ENCODE data around the gene ZBTB7C.

The ZBTB7C gene

GRCh38 chr18:48007381-48007780 is 401.8 kb downstream of the ZBTB7C start:
- no peak for DNase-seq

- no peak for DNase-seq
Measured at GRCh38 chr18:48006415-48007175, 402.6 kb downstream of the ZBTB7C start.

DNA sequence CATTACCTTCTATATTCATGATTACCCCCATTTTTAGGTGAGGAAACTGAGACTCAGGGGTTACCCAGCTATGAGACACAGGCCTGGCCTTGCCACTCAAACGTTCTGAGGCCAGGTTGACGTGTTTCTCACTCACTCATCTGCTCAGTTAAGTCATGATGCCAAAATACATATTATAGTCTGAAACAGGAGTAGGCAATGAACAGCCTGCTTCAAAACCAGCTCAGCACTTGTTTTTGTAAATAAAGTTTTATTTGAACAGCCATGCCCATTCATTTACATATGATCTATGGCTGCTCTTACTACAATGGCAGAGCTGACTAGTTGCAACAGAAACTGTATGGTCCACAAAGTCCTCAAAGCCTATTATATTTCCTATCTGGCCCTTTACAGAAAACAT is 404.6 kb downstream of the ZBTB7C start:
- peak in 1 of 2 experiments; percentile 47 for DNase-seq

DNA sequence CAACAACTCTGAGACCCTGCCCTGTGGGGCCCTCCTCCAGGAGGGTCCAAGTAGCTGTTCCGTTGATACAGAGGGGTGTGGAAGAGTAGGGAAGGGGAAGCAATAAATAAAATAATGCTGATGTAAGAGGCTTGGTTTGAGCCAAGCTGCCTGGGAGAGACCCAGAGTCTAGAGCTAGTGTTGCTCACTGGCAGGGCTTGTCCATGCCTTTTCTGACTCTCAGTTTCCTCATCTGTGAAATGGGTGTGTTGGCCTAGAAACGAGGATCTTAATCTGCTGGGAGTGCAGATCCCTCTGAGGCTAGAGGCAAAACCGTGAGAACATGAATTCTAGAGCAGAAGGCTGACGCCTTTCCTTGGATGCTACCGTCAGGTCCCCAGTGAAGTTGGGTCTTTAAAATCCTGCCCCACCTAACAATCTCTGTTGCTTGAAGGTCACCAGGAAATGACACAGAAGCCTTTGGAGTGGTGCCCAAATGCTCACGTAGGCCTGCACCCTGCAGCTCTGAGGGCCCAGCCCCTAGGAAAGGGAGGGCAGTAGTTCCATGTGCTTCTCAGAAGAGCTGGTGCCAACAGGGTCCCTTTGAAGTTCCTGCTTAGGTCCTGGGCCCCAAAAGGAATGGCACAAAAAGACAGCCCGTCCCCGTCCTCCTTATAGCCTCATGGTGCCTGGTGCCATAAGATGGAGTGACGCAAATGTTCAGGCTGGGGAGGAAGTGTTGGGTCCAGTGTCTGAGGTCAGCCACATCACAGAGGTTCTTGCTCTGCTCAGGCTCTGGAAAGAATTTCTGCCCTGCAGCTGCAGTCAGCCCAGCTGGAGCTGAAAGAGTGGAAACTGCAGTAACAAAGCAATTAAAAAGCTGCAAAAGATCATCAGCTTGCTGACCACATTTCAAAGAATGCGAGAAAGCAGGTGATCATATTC is 405.5 kb downstream of the ZBTB7C start:
- DNase-seq = peak; percentile 22 to 71

GRCh38 chr18:48002933-48003365 is 406.2 kb downstream of the ZBTB7C start:
- DNase-seq = peak; percentile 51 to 85

GRCh38 chr18:48000701-48001100 is 408.5 kb downstream of the ZBTB7C start:
- DNase-seq = no peak

DNA sequence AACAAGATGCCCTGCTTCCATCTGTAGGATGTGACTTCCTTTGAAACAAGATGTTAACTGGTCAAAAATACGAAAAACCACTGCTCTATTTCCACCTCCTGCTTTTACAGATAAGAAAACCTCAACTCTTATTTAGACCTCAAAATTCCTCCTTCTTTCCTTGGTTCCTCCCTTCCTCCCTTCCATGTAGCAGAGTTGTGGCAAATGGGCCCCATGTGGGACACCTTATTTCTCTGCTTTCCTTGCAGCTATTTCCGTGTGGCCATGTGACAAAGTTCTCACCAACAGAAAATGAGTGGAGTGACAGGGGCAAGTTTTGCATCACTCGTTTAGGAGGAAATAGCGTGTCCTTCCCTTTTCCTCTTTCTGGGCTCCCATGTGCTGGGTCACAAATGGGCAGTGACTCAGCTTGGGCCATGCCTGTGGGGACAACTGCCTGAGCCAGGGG is 409.4 kb downstream of the ZBTB7C start:
- DNase-seq = no peak

- DNase-seq = no peak
Measured at GRCh38 chr18:47997338-47997780, 411.8 kb downstream of the ZBTB7C start.

- DNase-seq = no peak
Measured at GRCh38 chr18:47996091-47996541, 413.1 kb downstream of the ZBTB7C start.

- DNase-seq = no peak
Measured at GRCh38 chr18:47995654-47996053, 413.5 kb downstream of the ZBTB7C start.

DNA sequence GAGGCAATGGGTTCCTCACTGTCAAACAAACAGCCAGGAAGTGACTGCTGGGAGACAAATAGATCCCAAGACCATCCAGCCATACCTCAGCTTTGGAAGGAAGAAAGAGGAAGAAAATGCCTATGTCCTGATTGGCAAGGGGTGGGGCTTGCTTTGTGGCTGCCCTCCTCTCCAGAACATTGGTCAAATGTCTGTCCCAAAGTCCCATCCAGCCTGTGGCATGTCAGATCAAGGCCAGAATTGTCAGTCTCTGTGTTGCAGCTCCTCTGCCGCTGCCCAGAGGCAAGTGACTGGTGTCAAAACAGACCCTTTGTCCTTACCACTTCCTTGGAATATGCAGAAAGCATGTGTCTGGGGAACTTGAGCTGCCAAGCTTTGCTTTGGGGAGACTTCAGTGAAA is 415.8 kb downstream of the ZBTB7C start:
- DNase-seq = no peak

DNA sequence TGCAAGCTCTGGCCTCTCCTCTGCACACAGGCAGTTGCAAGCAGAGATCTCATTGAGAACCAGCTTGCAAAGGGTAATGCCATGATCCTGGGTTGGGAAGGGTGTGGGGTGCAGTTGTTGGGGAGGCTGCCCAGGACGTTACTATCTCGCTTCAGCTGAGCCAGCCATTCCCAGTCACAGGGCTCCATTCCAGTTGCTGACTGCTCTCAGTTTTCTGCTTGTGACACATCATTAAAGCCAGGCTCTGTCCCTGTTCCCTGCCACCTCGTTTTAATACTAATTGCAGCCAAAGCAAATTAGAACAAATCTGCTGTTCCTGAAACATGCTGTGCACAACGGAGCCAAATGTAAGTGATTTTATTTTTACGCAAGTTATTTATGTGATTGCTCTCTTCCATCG is 416.2 kb downstream of the ZBTB7C start:
- DNase-seq = no peak

- no peak for DNase-seq
Measured at GRCh38 chr18:47992266-47992665, 416.9 kb downstream of the ZBTB7C start.

DNA sequence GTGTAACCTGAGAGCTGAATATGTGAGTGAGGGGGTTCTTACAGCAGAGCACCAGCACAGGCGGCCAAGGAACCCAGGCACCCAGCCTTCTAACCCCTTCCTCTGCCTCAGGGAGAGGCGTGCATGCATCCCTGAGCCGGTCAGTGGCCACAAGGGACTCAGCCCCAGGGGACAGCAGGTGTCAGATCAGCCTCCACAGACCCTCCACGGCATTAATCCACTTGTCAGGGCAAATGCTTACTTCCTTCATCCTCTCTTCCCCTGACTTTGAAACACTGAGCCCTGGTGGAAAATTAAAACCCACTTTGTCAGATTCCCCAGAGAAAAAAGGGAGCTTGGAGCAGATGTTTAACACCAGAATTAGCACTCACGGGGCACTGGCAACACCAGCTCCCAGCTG is 418.2 kb downstream of the ZBTB7C start:
- no peak for DNase-seq

- DNase-seq = no peak
Measured at GRCh38 chr18:47987388-47987699, 421.8 kb downstream of the ZBTB7C start.

DNA sequence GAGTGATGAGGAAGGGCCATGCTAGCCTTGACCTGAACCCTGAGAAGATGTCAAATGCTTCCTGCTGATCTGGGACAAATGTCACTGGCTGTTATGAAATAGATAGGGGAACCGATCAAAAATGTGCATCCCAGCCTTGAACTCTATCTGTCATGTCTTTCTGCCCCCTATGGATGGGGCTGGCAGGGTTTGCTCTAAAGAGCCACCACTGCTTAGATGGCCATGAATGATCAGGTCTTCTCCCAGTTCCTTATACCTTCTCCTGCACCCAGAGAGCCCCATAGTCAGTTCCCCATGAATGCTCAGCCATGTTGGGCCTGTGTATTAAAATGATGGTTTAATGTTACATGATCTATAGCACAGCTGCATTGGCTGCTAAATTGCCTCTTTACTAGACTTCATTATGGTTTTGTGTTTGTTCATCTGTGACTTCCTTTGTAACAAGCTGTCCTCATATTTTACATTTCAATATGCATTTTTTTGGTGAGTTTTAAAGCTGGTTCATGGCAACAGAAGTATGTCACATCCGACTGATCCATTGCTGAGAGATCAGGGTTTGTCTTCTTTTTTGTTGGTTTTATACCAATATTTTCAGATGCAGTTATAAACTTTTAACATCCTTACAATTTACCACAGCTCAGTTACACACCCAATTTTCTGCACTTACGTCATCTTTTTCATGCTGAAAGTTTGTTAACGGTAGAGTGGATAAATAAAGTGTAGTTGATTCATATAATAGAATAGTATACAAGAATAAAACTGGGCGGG is 422.4 kb downstream of the ZBTB7C start:
- peak in 1 of 2 experiments; percentile 1 for DNase-seq

- no peak for DNase-seq
Measured at GRCh38 chr18:47985866-47986265, 423.3 kb downstream of the ZBTB7C start.

DNA sequence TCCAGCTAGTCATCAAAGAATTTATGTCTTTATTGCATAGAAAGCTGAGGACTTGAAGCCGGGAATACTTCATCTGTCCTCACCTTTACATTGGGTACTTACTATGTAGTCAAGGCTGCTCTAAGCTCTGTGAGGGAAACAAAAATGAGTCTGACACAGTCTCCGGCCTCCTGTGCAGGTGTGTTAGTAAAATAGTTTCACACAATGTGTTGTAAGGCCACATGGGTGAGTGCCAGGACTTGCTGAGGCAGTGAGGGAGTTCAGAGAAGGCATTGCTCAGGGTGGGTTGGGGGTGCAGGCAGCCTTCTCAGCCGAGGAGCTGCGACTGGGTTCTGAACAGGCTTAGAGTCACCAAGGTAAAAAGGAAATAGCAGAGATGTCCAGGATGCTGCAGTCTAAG is 424.2 kb downstream of the ZBTB7C start:
- DNase-seq = no peak

DNA sequence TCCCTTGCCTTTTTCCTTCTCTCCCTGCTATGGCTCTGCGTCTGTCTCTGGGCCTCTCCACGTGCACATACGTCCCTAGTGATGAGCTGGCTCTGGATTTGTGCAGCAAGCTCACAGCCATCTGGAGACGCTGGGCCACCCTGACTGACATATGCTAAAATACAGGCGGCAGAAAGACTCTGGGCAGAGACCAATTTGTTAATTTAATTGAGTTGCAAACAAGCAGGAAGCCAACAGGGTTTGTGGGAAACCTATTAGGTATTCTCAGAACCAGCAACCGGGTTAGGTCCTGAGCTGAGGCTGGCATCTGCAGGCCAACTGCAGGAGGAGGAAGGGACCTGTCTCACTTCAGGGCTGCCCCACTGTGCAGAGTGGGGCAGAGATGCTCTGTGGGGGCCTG is 425.2 kb downstream of the ZBTB7C start:
- no peak for DNase-seq

GRCh38 chr18:47983055-47983454 is 426.1 kb downstream of the ZBTB7C start:
- no peak for DNase-seq

DNA sequence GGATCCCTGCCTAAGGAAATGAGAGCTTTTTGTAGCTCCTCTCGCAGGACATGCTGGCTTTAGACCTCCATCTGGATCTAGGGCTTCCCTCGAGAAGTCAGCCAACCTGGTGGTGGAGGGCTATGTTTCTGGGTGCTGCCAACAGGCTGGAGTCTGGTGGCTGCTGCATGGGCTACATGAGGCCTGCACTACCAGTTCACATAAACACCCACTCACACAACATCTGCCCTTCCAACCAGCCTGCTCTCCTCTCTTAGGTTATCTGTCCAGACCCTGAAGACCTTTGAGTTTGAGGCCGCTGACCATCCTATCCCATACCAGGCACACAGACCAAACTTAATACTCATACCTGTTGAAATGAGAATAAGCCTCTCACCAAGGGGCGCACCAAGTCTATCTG is 427.4 kb downstream of the ZBTB7C start:
- DNase-seq = no peak

DNA sequence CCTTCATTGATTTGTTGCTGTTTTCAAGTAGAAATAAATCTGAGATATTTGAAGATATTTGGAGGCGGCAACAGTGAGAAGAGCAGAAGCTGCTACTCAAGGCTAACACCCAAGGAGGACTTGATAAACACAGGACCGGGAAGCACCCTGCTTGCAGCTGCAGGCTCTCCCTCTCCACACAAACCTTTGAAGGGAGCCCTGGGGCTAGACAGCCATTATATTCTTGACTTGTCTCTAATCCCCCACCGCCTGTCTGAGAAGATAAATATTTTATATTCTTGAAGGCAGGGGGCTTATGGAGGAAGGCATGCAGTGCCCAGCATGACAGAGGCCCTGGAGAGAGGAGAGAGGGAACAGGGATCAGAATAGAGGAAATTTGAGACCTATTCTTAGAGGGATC is 427.9 kb downstream of the ZBTB7C start:
- DNase-seq = no peak

- DNase-seq = no peak
Measured at GRCh38 chr18:47979611-47980200, 429.5 kb downstream of the ZBTB7C start.

Data from SHP77 (cell line).